Loucy (cell line): ENCODE data around the gene TET2.

Experiments used
- EZH2phosphoT487 ChIP-seq: fragments of 200-600 bp; IDR thresholded peaks from 2 replicates; pipeline ENCODE4 v1.6.1; 2018; ENCODE audit warnings: antibody characterized with exemption, mild to moderate bottlenecking, moderate library complexity, borderline replicate concordance
- TF ChIP-seq, protein P1 (sequence below): fragments of 200-600 bp; sonication (generic); conservative IDR thresholded peaks from 2 replicates; pipeline ENCODE4 v1.5.1; 2014; ENCODE audit warnings: mild to moderate bottlenecking, antibody characterized with exemption, low read length

GRCh38 chr4:105184316-105184980, 37.8 kb downstream of the TET2 start:
- TF ChIP-seq, protein P1, sequence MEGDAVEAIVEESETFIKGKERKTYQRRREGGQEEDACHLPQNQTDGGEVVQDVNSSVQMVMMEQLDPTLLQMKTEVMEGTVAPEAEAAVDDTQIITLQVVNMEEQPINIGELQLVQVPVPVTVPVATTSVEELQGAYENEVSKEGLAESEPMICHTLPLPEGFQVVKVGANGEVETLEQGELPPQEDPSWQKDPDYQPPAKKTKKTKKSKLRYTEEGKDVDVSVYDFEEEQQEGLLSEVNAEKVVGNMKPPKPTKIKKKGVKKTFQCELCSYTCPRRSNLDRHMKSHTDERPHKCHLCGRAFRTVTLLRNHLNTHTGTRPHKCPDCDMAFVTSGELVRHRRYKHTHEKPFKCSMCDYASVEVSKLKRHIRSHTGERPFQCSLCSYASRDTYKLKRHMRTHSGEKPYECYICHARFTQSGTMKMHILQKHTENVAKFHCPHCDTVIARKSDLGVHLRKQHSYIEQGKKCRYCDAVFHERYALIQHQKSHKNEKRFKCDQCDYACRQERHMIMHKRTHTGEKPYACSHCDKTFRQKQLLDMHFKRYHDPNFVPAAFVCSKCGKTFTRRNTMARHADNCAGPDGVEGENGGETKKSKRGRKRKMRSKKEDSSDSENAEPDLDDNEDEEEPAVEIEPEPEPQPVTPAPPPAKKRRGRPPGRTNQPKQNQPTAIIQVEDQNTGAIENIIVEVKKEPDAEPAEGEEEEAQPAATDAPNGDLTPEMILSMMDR, result no peak
- no peak for TF ChIP-seq EZH2phosphoT487
